GM19455 (cell line): ENCODE measurements around the gene RFX1.
"Not testable (repeated sequence)": the region's sequence is repeated elsewhere in the genome, so short reads cannot be mapped to it uniquely, and the experiment has no call there.

Experiments used
- ATAC-seq: cut with Tn5 transposase; IDR thresholded peaks from one replicate; pipeline ENCODE4 v1.9.1; 2021; ENCODE audit not compliant: unreplicated experiment

RFX1 gene

DNA sequence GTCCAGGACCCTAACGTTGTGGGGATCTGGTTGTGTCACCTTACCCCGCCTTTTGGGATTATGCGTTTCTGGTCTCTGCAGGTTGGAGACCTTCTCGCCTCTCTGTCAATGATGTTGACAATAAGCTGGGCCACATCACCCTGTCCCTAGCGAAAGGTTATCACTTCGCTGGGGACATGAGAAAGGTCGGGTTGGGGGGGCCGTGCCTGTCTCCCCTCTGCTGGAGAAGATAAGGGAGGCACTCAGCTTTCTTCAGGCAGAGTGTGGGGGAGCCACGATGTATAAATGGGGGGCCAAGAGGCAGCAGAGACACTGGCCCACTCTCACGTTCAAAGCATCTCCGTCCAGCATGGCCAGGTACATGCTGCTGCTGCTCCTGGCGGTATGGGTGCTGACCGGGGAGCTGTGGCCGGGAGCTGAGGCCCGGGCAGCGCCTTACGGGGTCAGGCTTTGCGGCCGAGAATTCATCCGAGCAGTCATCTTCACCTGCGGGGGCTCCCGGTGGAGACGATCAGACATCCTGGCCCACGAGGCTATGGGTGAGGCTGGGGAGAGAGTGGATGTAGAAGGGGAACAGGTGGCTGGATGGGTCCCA, 21.8 kb upstream of the RFX1 start, which contains the start of gene RLN3:
TSS of gene RLN3 (plus strand) at position 293 of the 595 bp plus-strand sequence. CDS start at position 350, 57 bp downstream.
- ATAC-seq: no peak

- ATAC-seq: not testable (repeated sequence)
Observed at GRCh38 chr19:14026652-14027192, 20.6 kb upstream of the RFX1 start.

- no peak for ATAC-seq
Observed at GRCh38 chr19:14023404-14024235, 17.5 kb upstream of the RFX1 start.

- ATAC-seq: no peak
Observed at GRCh38 chr19:14022469-14022868, 16.3 kb upstream of the RFX1 start.

GRCh38 chr19:14021474-14021873, 15.4 kb upstream of the RFX1 start:
- no peak for ATAC-seq

- not testable (repeated sequence) for ATAC-seq
Observed at GRCh38 chr19:14019739-14020138, 13.6 kb upstream of the RFX1 start.

GRCh38 chr19:14019100-14019499, 13.0 kb upstream of the RFX1 start:
- no peak for ATAC-seq

- ATAC-seq: peak; percentile 76
Observed at GRCh38 chr19:14015524-14016035, 9.5 kb upstream of the RFX1 start.

DNA sequence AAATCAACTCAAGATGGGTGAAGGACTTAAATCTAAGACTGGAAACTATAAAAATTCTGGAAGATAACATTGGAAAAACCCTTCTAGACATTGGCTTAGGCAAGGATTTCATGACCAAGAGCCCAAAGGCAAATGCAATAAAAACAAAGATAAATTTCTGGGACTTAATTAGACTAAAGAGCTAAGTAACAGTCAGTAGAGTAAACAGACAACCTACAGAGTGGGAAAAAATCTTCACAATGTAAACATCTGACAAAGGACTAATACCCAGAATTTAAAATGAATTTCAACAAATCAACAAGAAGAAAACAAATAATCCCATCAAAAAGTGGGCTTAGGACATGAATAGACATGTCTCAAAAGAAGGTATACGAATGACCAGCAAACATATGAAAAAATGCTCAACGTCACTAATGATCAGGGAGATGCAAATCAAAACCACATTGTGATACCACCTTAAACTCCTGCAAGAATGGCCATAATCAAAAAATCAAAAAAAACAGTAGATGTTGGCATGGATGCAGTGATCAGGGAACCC, 6.3 kb upstream of the RFX1 start:
- ATAC-seq: no peak

- ATAC-seq: peak; percentile 28
Observed at GRCh38 chr19:14006766-14007562, 844 bp upstream of the RFX1 start.

- ATAC-seq: peak; percentile 38
Observed at GRCh38 chr19:14005349-14006084, 603 bp downstream of the RFX1 start.

- ATAC-seq: no peak
Observed at GRCh38 chr19:14004619-14005348, 1.3 kb downstream of the RFX1 start.

- ATAC-seq: no peak
Observed at GRCh38 chr19:14003251-14004055, 2.7 kb downstream of the RFX1 start.

DNA sequence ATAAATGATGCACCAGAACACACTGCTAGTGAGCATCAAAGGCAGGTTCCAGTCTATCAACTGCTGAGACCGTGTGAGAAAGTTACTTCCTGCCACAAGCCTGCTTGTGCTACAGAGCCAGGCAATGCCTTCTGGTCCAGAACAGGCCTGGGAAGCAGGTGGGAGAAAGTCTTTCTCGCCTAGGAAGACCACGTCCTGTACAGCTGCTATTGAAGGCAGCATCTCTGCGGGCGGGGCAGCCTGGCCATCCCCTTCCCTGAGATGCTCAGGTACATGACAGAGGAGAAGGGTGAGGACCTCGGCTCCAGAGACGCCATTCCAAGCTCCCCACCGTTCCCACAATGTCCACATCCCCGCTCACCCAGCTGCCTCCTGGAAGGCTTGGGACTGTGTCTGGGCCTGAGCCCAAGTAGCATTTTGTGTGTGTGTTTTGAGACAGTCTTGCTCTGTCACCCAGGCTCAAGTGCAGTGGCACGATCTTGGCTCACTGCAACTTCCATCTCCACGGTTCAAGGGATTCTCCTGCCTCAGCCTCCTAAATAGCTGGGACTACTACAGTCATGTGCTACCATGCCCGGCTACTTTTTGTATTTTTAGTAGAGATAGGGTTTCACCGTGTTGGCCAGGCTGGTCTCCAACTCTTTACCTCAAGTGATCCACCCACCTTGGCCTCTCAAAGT, 3.4 kb downstream of the RFX1 start:
- ATAC-seq: no peak

GRCh38 chr19:14000691-14001375, 5.3 kb downstream of the RFX1 start:
- no peak for ATAC-seq

- ATAC-seq: no peak
Observed at GRCh38 chr19:13999085-13999484, 7.0 kb downstream of the RFX1 start.

DNA sequence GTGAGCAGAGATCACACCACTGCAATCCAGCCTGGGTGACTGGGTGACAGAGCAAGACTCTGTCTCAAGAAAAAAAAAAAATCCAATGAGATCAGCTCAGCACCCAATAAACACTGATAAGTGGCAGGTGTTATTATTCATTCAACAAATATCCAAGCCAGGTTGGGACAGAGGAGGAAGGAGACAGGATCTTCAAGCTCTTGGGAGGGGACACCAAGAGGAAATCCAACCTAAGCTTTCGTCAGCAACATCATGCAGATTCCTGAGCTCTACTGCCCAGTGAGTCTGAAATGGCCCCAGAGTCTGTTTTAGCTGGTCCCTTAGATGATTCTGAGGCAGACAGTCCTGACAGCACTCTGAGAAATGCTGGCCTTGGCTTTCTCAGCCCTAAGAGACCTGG, 7.7 kb downstream of the RFX1 start:
- ATAC-seq: no peak

GRCh38 chr19:13997631-13997962, 8.5 kb downstream of the RFX1 start:
- ATAC-seq: no peak
